GM15510 (cell line): Measurements from ENCODE around the gene EML4.

Experiments used
- POLR2A ChIP-seq: IDR thresholded peaks from 3 replicates; pipeline ENCODE4 v1.6.1; 2011; ENCODE audit warnings: borderline replicate concordance; ENCODE audit not compliant: insufficient read length; ENCODE audit errors: extremely low read depth

The EML4 gene

DNA sequence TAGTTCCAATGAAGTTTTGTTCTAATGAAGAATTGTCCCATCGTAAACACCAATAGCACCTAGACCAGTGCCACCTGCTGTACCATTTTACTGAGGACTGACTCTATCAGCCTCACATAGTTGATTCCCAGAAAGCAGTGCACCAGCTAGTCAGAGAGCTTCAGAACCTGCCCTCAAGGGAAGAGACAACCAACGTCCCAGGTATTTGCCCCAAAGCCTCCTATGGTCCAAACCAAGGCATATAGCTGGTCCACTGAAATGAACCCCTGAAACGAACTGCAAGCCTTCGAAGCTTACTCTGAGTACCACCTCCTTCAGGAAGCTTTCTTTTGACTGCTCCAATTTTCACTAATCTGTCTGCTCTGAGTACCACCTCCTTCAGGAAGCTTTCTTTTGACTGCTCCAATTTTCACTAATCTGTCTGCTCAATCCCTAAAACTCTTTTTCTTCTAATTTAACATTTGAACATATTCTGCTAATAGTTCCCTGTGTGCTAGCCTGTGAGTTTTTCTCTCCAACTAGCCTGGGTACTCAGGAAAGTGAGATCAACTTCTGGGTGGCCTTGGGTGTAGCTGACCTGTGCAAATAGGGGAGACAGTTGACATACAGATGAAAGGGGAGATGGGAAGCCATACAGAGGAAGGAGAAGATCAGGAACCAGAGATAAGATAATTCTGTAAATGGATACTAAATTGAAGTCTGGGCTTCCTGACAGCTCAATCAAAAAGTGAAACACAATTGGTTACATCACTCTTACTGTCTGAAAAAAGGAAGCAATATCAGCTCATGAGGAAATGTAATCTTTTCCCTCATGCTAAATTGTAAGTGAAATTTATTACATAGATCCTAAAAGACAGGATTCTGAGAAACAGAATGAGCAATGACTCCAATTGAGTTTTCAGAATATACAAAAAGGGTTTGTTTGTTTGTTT is 33.5 kb upstream of the EML4 start:
- no peak for TF ChIP-seq POLR2A

DNA sequence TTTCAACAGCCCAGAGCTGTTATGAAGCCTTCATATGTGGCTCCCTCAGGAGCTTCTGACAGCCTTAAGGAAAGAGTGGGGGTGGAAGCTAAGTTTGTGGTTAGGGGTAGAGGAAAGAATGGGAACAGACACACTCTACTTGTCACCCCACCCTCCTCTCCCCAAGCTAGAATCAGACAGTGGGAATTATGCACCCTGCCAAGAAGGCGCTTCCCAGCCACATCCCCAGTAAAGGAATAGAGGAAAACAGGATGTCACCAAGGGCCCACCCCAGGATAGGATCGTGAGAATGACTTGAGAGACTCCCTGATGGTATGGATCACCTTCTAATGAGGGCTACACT is 32.4 kb upstream of the EML4 start:
- no peak for TF ChIP-seq POLR2A

DNA sequence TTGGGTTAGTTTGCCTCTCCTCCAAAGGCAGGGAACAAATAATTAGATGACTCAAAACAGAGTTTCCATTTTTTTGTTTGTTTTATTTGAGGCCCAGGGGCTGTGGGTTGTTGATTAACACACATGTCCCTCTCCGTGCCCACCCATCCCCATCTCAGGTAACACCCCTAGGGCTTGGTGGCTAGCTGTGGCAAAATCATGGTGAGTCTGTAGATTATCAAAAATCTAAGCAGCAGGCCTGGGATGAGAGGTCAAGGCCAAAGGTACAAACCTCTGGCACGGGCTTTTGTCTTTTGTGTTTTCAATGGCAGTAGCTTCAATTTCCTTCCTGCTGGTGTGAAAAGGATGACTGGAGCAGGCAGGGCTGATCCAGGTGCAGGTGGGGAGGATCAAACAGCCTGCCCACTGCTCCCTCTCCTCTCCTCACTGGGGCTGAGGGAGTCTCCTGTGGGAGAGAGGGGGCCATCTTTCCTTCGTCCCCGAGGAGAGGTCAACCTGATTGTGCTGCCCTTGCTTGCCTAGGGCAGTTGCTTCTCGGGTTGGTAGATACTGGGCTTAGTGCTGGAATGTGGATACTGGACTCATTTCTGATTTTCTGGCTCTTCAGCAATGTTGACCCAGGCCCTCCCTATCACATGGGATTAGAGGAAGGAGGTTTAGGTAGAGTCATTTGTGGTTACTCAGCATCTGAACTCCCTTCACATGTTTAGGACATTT is 31.9 kb upstream of the EML4 start:
- TF ChIP-seq POLR2A: no peak

DNA sequence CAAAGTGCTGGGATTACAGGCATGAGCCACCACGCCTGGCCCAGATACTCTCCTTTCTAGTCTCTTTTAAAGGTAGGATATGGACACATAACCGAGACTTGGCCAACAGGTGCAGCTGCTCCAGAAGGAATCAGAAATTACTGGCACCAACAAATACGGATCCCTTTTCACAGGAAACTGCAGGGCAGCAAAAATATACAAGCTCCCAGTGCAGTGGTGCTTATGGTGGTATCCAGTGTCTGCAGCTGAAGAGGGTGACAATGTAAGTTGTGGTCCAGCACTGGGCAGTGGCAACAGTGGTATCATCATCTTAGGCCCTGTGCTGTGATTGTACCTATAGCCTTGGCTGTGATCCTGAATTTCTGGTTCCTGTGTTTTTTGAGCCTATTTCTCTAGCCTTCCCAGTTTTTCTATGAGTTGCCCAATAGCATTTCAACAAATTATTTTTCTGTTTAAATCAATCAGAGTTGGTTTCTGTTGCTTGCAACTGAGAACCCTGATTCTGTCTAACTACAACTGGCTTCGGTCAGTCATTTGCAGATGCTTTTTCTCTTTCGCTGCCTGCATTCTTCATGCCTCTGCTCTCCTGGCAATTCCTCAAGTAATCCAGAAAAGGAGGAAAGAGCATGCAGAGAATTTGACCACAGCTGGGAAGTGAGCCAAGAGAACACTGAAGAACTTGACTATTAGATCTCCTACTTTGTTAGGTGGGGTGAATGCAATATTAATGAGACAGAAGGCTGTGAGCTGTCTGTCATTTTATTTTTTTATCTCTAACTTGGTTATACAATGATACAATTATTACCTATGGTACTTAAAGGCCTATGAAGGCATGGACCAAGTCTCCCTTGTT is 30.8 kb upstream of the EML4 start:
- no peak for TF ChIP-seq POLR2A

DNA sequence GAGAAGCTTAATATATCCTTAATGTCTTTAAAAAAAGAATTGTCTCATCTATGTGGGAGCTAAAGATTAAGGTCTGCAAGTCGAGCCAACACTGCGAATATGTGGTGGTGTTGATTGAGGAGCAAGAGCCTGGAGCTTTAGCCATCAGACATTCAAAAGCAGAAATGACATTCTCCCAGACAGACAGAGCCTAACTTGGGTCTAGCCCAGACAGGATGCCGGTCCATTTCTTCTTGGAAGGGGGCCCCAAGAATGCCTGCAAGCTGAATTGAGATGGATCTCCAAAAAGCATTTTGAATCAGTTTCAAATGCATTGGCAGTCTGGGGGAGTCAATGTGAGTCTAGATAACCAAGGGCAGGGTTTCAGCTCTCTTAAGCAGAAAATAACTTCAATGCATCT is 30.1 kb upstream of the EML4 start:
- TF ChIP-seq POLR2A: no peak

DNA sequence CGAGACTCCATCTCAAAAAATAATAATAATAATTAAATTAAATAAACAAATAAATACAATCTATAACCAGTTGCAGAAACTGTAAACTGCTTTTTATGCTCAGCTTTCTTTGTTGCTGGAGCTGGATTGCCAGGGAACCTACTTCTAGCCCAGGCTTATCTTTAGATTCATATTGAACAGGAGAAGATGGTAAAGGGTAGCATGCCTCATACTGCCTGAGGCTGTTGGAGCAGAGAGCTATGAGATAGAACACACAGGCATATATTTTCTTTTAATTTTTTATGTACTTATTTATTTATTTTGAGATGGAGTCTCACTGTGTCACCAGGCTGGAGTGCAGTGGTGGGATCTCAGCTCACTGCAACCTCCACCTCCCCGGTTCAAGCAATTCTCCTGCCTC is 28.7 kb upstream of the EML4 start:
- no peak for TF ChIP-seq POLR2A

DNA sequence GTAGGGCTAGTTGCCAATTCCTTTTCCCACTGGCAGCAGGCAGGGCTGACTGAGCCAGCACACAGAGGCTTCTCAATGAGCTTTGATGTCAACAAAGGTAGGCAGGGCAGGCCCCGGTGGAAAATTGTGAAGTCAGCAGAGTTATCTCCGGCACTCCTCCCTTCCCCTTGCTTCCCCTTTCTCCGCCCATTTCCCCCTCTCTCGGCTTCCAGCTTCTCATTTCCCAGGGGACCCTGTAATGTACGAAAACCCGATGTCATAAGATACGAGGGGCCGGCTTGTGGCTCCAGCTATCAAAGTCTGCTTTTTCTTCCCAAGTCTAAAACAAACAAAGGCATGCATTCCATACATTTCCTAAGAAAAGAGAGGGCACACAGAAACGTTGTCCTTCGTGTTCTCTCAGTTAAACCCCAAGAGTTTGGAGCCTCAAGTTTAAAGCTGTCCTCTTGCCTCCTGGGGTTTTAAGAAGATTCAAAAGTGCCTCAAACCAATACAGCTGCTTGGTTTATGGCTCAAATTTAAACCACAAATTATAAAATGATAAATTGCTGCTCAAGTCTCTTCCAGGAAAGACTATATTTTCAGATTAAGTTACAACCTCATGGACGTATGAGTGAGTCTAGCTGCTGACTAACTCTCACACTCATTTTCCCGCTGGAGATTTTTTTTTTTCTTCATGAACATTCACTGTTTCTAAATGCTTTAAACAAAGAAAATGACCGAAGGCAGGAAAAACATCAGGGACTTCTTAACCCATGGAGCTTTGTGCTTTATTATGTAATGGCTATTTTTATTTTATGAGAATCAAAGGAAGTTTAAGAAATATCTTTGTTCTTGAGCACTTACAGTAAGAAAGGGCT is 27.2 kb upstream of the EML4 start:
- TF ChIP-seq POLR2A: no peak

DNA sequence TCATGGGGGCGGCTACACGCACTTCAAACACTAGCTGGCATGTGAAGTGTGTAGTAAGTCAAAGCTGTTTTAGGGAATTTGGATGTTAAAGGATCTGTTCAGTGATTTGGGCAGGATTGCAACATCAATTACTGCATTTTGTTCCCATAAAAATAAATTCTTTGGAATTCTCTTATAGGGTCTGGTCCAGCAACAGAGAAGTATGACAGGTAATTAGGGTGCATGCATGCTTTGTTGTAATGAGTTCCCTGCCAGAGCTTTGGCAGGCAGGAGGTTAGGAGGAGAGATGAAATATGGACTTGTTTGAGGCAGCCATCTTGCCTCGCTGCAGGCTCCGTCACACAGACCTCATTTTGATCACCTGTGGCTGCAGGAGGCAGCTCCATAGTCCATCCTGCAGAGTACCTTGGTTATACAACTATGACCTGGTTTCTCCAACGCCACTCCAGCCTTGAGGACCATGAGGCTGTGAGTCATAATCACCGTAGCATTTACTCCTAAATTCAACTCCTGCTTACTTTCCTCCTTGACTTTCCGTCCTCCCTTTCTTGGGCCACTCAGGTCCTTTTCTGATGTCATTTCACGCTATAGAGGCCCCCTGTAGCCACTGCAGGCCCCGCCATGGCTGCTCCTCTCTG is 26.5 kb upstream of the EML4 start:
- TF ChIP-seq POLR2A: no peak

DNA sequence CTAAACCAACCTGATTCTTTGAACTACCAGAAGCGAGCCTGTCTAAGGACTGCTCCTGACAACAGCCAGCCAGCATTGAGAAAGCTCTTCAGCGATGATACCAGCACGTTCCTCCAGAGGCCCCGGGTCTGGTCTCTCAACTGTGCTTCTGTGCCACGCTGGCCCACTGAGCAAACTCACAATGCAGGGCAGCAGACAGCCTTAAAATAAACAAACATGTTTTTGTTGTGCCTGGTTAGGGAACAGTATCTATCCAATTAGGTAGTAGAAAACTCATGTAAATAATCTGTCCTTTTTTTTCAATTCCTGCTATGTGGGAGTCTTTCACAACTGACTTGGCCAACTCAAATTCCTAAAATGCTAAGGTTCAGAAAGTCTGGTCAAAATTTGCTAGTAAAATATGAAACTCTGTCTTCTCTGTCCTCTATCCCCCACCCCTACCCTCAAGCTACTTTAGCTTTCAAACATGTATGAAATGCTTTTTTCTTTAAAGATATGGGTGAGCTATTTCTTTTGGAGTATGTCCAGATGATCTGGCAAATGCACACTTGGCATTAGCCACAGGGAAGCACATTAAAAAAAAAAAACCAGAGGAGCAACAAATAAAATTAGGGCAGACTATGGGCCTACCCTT is 21.4 kb upstream of the EML4 start:
- TF ChIP-seq POLR2A: no peak

DNA sequence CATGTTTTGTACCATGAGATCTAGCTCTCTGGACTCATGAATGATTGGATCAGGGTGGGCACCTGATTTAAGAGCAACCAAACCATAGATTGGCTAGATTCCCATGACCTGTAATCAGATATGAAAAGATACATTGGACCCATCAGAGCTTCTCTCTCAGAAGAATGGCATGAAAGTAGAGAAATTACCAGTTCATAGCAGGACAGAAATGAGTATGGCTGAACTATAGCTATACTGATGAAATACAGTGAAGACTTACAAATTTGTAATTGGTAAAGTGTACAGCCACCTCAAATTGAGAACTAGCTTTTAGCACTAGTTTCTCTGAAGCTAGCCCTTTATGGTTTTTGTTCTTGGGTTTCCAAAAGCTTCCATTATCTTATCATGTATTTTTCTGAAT is 19.0 kb upstream of the EML4 start:
- TF ChIP-seq POLR2A: no peak

DNA sequence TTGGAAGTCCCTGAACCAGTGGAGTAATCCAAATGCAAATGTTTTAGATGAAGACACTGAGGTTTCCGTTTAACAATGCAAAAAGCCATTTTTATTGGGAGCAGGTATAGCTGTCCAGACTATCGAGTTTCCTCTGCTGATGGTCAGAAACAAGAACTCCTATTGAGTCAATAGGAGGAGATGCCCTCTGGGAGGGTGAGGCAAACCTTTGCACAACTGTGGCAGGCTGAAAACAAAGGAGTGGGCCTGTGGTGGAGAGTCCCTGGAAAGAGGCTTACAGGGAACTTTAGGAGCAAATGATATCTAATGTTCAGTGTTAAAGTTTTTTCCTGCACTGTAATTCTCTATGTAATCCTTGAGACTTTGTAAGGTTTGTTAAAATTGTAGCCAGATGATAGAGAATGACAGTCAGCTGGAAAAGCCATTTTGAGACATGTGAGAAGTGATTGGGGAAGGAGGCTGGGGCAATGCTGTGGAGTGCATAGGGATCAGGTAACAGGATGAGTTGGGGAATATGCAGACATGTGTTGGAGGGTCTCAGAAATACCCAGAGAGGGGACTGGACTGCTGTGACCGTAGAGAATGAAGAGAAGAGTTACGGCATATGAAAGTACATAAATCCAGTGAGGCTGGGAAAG is 15.1 kb upstream of the EML4 start:
- no peak for TF ChIP-seq POLR2A

DNA sequence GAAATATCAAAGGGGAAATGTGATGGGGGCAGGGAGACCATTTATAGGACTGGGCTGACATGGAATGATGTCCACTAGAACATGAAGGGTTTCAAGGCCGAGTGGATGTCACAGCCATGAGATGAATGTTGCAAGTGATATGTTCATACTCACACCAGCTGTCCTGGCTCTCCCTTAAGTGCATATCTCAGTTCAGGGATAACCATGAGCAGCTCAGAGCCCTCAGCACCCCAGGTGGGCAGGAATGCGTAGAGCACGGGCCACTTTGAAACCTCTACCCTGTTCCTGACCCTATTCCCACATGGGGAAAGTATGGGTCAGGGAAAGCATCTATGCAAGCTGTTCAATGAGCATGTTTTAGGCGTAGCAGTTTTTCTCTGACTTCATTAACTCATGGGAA is 12.4 kb upstream of the EML4 start:
- no peak for TF ChIP-seq POLR2A

DNA sequence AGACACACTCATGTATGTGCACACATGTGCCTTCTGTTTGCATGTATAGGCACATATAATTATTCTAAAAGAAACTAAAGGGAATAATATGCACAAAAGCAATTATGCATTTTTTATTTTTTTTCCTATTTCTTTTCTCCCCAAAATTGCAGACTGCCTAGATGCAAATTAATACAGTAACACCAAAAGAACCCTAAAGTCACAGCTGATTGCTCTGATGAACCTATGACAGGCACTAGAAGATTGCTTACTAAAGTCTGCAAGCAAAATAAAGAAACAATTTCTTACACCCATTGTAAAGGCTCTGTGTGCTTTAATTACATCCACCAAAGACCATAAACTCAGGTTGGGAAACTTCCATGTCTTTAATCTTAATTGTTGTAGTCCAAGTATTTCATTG is 7.7 kb upstream of the EML4 start:
- TF ChIP-seq POLR2A: no peak
